Right kidney (tissue), 1 donor: Measurements from ENCODE around the gene CCDC93.
A peak's percentile ranks its signal among the peaks of the same experiment; 100 is the strongest.
"Not testable (repeated sequence)": the region's sequence is repeated elsewhere in the genome, so short reads cannot be mapped to it uniquely, and the experiment has no call there.

ENCODE experiments used
- DNase-seq: peaks from one replicate; pipeline ENCODE4 v3.0.0-alpha.2; 2016

CCDC93 gene

DNA sequence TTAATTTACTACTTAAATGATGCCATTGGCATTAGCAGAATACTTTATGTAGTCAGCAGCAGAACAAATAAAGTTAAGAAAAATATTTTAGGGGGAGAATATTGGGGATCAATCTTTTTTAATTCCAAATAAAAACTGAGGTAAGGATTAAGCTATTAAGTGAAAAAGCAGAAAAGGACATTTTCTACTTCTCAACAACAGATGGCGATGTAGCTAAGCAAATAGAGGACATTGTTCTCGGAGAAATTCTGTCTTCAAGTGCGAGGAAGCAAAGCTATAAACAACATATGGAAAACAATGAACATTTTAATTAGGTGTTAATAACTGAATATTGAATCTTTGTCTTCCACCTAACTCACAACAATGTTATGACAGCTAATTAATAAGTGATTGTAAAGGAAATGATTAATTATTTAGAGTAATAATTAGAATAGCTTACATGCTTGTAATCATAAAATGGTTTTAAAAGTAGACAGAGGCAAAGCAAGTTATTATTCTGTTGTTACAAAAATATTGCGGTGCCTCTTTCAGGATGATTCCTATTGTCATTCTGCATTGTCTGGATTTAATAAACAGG, 32.9 kb upstream of the CCDC93 start:
- DNase-seq, result no peak

DNA sequence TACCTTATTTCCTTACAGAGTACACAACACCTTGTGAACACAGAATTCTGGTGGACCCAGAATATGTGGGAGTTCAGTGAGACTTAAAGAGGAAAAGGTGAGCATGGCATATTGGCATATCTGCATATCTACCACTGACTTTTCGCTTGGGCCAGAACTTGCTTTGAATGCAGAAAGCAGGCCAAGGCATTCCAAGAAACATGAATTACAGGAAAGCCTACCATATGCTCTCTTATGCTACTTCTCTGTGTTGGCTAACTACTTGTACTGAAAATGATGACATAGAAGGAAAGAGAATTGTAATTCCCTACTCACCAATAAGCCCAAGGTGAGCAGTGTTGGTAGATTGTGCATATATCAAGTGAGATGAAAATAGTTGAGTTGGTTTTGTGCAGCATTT, 31.4 kb upstream of the CCDC93 start:
- no peak for DNase-seq

DNA sequence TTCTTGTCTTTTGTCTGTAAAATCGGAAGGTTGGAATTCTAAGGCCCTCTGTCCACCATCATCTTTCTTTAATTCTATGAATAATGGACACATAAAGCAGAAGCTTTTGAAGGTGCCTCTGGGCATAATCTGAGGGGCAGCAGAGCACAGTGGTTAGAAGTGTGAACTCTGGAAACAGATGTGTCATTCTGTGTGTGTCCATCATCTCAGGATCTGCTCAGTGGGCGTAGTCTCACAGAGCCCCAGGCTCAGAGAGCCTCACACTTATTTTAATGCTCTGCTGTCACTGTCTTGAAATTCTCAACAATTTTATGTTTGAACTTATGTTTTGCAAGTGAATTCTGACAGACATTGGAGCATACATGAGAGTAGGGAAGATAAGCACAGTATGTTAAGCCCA, 31.0 kb upstream of the CCDC93 start:
- DNase-seq, result no peak

DNA sequence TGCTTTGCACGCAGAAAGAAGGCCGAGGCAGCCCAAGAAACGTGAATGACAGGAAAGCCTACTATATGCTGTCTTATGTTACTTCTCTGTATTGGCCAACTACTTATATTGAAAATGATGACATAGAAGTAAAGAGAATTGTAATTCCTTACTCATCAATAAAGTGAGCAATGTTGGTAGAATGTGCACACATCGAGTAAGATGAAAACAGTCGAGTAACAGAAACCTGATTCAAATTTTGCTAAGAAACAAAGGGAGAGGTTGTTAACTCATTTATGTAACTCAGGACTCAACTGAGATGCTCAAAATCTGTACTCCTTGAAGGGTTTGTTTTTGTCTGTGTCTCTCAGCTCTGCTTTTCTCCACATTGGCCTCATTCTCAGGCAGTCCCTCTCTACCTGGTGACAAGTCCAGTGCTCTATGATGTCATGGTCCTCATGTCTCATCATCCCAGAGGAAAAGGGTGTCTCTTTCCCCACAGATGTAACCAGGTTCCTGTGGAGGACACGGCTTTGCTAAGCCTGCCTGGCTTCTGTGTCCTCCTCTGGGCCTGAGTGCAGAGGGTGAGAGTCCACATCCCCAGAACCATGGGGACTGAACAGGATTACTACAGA, 30.3 kb upstream of the CCDC93 start:
- no peak for DNase-seq

GRCh38 chr2:118040891-118041290, 27.0 kb upstream of the CCDC93 start:
- no peak for DNase-seq

GRCh38 chr2:118032169-118033013, 18.5 kb upstream of the CCDC93 start:
- no peak for DNase-seq

GRCh38 chr2:118031566-118031965, 17.7 kb upstream of the CCDC93 start:
- DNase-seq, result no peak

DNA sequence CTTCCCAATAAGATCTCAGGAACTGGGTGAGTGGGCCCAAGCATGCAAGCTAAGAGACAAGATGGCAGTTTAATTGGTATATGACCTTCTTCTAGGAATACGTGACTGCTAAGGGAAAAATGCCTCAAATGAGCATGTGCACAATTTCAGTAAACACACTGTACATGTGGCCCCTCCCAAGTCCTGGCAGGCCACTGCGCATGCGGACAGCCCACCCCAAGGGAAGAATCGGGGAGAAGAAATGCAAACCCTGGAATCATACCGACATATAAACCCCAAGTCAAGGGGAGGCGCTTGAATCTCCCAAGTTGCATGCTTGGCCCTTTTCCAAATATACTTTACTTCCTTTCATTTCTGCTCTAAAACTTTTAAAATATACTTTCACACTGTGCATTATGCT, 15.2 kb upstream of the CCDC93 start:
- DNase-seq, result no peak

DNA sequence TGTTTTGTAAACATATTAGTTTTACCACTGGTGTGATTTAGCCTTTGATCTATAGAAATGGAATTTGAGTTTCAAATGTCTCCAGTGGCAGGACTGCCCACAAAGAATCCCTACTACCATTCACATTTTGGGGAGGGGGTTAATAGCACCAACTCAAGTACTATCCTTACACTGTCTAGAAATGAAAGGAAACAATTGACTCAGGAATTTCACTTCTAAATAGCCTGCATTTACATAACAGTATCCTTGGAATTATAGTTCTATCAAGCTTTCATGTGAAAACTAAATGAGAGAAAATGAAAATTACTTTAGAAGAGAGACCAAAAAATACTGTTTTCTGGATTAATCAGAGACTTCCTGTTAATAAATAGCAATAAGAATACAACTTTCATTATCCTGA, 7.5 kb upstream of the CCDC93 start:
- DNase-seq, result no peak

- DNase-seq, result no peak
Observed at GRCh38 chr2:118019821-118020220, 6.0 kb upstream of the CCDC93 start.

- no peak for DNase-seq
Observed at GRCh38 chr2:118016911-118017310, 3.0 kb upstream of the CCDC93 start.

DNA sequence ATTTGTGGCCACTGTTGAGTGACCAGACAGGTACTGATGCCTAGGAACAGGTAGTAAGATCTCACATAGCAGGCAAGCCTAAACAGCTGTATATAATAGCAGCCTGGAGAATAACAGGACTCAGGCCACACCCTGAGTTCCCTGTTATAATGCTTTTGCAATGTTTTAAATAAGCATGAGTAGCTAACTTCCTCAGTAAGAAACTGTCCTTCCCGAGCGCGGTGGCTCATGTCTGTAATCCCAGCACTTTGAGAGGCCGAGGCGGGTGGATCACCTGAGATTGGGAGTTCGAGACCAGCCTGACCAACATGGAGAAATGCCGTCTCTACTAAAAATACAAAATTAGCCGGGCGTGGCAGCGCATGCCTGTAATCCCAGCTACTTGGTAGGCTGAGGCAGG, 1.9 kb upstream of the CCDC93 start:
- not testable (repeated sequence) for DNase-seq

- no peak for DNase-seq
Observed at GRCh38 chr2:118014492-118014824, 588 bp upstream of the CCDC93 start.

DNA sequence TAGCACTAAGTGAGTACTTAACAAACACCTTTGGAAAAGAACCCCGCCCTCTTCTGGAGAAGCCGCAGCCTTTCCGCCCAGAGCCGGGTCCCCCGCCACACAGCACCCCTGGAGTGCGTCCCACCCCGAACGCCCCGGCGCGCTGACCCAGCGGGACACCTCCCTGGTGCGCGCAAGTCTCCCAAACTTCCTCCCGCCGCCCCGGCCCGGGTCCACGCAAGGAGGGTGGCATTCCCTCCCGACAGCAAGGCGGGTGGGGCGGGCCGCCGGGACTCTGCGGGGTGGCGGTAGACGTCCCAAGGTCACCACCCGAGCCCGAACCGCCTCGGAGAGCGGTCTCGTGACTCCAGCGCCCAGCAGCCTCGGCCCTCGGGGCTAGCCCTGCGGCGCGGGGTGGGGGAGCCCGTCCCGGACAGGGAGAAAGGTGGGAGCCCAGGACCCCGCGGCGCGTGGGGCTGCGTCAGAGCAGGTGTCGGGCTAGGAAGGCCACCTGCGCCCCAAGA, 598 bp downstream of the CCDC93 start:
- DNase-seq, result peak; percentile 64

- no peak for DNase-seq
Observed at GRCh38 chr2:118012778-118013177, 1.1 kb downstream of the CCDC93 start.

GRCh38 chr2:118010473-118010872, 3.4 kb downstream of the CCDC93 start:
- DNase-seq, result no peak

- no peak for DNase-seq
Observed at GRCh38 chr2:118006861-118007260, 7.0 kb downstream of the CCDC93 start.

DNA sequence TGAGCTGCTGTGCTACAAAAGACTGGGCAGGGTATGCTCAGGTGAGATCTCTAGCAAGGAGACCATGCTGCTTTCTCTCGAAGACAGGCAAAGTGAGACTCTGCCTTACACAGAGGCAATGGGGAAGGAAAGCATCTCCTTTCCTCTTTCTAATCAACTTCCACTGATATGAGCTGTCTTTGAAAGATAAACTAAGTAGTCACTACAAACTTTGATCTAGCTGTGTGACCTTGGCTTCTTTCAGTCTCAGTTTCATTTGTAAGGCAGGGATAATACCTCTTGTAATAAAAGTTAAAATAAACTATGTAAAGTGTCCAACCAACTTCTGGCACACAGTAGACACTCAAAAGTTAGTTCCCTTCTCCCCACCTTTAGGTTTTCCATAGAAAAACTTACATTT, 7.5 kb downstream of the CCDC93 start:
- DNase-seq, result no peak

DNA sequence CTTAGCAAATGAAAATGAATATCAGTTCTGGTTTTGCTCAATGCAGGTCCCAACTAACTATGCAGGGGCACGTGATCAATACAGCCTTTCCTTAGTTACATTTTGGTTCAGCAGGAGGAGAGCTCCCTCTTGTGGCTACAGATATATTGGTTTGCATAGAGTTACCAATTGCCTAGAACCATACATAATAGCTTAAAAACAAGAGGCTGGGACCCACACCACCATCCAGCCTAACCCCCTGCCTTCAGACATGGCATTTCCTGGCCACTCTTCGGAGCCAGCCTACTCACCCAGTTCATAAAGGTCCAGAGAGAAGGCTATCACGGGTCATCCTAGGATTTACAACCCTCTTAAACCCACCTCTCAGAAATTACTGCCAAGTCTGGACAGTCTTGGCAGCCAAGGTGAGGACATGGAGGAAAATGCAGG, 10.5 kb downstream of the CCDC93 start:
- DNase-seq, result peak; percentile 37

GRCh38 chr2:118000041-118000440, 13.8 kb downstream of the CCDC93 start:
- DNase-seq, result no peak

DNA sequence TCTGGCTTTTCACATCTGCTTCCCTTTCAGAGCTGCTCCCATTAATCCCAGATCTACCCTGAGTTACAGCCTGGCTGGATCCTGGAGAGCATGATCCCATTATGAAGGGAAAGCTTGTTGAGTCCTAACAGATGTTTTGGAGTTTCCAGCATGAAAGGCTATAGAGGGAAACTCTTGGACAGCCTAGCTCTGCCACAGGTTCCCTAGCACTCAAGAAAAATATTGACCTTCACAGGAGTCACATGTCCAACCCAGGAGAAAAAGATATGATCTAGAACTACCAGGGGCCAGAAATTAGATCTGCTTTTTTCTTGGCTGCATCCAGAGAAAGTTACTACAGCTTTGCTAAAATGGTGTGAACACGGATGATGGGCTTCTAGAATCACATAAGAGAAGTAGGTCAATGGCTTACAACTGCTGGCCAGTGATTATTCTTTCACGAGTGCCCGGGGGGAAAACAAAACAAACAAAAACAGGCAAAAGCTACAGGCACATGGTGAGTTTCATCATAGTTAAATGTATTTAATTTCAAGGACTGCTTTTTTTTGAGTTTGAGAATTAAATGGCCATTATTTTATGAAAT, 15.9 kb downstream of the CCDC93 start:
- DNase-seq, result no peak

DNA sequence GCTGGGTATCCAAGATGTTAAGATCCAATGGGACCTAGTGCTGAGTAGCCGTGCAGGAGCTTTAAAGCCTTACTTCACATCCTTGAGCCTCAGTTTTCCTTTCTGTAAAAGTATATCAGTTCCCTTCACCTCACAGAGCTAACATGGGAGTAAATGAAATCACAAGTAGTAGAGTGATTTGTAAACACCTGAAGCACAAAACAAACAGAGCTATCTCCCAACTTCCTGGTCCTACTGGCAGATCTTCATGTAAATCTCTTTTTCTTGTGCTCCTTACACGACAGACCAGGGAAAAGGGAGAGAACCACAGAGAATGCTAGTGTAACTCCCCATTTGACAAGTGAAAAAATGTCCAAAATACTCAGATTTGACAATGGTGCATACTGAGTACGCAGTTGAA, 17.3 kb downstream of the CCDC93 start:
- DNase-seq, result no peak

DNA sequence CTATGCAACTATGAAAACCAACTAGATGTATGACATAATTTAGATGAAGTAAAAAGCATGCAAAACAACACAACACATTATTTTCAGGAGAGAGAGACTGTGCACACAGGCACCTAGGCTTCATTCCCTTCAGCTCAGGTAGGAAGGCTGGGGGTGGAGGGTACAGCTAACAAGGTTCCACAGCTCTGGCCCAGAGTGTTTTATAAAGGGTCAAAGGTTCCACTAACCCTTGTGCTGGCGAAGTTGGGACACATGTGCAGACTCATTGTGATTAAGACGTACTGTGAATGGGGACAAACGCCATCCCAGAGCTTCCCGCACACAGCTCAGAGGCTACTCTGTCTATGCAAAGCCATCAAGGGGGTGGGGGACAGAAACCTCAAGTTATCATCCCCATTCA, 19.1 kb downstream of the CCDC93 start:
- no peak for DNase-seq
